ENCODE data around the gene ARL5B.
"Not testable (repeated sequence)": the region's sequence is repeated elsewhere in the genome, so short reads cannot be mapped to it uniquely, and the experiment has no call there.

DNA sequence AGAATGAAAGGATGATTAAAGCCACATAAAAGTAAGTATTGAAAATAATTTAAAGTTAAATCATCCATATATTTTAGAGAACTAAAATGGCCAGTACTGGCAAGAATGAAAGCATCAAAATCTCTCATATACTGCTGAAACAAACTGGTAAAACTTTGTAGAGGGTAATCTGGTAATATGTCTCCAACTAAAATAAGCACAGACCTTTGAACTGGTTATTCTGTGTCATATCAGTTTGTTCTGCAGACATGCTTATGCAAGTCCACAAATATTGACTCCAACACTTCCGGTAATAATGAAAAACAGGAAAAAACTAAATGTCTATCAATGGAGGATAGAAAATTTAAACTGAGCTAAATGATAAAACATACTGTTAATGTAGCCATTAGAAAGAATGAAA is 21.8 kb upstream of the ARL5B start:
- TF ChIP-seq DNMT1 (IDR thresholded peaks at IDR 0.05); FOXA1 (IDR thresholded peaks at IDR 0.05; ENCODE audit: borderline replicate concordance); SREBF2 (CRISPR knock-in tag; IDR thresholded peaks at IDR 0.05); NCOA2 (IDR thresholded peaks at IDR 0.05; ENCODE audit: partially characterized antibody in 2 of 2); ZFP30 (CRISPR knock-in tag; IDR thresholded peaks at IDR 0.05; ENCODE audit: borderline replicate concordance); STAT5A (IDR thresholded peaks at IDR 0.05; ENCODE audit: borderline replicate concordance, low read length); RBBP5 (IDR thresholded peaks at IDR 0.05; ENCODE audit: borderline replicate concordance, insufficient read depth, low read length, poor library complexity, severe bottlenecking); ZNF232 (CRISPR knock-in tag; IDR thresholded peaks at IDR 0.05); RNF2 (IDR thresholded peaks at IDR 0.05); ZBTB1 (CRISPR knock-in tag; IDR thresholded peaks at IDR 0.05; ENCODE audit: borderline replicate concordance, low read depth); TAF1 (IDR thresholded peaks at IDR 0.05; ENCODE audit: control insufficient read depth, extremely low read depth, insufficient read depth, low read length, severe bottlenecking): not testable (repeated sequence)
- TF ChIP-seq, protein P1, sequence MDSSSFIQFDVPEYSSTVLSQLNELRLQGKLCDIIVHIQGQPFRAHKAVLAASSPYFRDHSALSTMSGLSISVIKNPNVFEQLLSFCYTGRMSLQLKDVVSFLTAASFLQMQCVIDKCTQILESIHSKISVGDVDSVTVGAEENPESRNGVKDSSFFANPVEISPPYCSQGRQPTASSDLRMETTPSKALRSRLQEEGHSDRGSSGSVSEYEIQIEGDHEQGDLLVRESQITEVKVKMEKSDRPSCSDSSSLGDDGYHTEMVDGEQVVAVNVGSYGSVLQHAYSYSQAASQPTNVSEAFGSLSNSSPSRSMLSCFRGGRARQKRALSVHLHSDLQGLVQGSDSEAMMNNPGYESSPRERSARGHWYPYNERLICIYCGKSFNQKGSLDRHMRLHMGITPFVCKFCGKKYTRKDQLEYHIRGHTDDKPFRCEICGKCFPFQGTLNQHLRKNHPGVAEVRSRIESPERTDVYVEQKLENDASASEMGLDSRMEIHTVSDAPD (CRISPR knock-in tag; IDR thresholded peaks at IDR 0.05): not testable (repeated sequence)
- TF ChIP-seq, protein P2, sequence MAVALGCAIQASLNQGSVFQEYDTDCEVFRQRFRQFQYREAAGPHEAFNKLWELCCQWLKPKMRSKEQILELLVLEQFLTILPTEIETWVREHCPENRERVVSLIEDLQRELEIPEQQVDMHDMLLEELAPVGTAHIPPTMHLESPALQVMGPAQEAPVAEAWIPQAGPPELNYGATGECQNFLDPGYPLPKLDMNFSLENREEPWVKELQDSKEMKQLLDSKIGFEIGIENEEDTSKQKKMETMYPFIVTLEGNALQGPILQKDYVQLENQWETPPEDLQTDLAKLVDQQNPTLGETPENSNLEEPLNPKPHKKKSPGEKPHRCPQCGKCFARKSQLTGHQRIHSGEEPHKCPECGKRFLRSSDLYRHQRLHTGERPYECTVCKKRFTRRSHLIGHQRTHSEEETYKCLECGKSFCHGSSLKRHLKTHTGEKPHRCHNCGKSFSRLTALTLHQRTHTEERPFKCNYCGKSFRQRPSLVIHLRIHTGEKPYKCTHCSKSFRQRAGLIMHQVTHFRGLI (CRISPR knock-in tag; IDR thresholded peaks at IDR 0.05): not testable (repeated sequence)
- TF ChIP-seq, protein P3, sequence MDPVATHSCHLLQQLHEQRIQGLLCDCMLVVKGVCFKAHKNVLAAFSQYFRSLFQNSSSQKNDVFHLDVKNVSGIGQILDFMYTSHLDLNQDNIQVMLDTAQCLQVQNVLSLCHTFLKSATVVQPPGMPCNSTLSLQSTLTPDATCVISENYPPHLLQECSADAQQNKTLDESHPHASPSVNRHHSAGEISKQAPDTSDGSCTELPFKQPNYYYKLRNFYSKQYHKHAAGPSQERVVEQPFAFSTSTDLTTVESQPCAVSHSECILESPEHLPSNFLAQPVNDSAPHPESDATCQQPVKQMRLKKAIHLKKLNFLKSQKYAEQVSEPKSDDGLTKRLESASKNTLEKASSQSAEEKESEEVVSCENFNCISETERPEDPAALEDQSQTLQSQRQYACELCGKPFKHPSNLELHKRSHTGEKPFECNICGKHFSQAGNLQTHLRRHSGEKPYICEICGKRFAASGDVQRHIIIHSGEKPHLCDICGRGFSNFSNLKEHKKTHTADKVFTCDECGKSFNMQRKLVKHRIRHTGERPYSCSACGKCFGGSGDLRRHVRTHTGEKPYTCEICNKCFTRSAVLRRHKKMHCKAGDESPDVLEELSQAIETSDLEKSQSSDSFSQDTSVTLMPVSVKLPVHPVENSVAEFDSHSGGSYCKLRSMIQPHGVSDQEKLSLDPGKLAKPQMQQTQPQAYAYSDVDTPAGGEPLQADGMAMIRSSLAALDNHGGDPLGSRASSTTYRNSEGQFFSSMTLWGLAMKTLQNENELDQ (CRISPR knock-in tag; IDR thresholded peaks at IDR 0.05; ENCODE audit: borderline replicate concordance): not testable (repeated sequence)
